ENCODE results near the gene ZNF263.
"Not testable (repeated sequence)": the region's sequence is repeated elsewhere in the genome, so short reads cannot be mapped to it uniquely, and the experiment has no call there.

ZNF263 gene

DNA sequence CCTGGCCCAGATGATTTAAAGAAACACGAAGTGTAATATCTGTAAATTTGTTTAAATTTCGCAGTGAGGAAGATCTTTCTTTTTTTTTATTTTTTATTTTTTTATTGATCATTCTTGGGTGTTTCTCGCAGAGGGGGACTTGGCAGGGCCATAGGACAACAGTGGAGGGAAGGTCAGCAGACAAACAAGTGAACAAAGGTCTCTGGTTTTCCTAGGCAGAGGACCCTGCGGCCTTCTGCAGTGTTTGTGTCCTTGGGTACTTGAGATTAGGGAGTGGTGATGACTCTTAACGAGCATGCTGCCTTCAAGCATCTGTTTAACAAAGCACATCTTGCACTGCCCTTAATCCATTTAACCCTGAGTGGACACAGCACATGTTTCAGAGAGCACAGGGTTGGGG lies 12.6 kb upstream of the ZNF263 start:
- DNase-seq: not testable (repeated sequence)

DNA sequence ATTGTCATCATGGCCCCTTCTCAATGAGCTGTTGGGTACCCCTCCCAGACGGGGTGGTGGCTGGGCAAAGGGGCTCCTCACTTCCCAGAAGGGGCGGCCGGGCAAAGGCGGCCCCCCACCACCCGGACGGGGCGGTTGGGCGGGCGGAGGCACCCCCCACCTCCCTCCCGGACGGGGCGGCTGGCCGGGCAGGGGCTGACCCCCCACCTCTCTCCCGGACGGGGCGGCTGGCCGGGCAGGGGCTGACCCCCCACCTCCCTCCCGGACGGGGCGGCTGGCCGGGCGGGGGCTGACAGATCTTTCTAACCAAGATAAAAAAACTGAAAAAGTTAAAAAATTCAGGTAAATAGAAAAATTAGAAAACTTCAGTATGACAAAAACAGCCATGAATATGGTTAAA lies 12.0 kb upstream of the ZNF263 start:
- not testable (repeated sequence) for DNase-seq

DNA sequence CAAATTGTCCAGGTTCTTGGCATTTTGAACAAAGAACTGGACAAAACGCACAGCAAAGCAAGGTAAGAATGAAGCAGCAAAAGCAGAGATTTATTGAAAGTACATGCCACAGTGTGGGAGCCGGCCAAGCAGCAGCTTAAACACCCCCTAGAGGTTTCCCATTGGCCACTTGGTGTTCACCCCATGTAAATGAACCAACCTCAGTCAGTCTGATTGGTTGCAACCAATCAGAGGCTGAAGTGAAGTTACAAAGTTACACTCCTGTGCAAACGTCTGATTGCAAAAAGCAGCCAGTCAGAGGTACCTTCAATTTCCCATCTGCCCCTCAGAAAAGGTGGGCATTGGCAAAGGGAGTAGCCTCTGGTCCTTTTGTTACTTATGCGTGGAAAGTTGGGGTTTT lies 8.8 kb upstream of the ZNF263 start:
- DNase-seq: no peak

DNA sequence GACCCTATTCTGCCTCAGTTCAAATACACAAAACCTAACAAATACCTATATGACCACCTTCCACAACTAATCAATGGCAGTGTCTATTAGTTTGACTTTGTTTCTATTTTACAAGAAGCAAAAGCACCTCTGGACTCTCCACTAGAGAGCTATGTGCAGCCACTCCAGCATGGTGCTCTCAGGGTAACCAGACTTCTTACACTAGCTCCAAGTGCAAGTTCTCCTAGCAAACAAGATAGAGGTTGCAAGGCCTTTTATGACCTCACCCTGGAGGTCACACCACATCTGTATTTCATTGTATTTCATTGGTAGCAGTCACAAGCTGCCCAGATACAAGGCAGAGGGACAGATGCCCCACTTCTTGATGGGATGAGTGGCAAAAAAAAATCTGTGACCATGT lies 8.3 kb upstream of the ZNF263 start:
- DNase-seq: no peak

DNA sequence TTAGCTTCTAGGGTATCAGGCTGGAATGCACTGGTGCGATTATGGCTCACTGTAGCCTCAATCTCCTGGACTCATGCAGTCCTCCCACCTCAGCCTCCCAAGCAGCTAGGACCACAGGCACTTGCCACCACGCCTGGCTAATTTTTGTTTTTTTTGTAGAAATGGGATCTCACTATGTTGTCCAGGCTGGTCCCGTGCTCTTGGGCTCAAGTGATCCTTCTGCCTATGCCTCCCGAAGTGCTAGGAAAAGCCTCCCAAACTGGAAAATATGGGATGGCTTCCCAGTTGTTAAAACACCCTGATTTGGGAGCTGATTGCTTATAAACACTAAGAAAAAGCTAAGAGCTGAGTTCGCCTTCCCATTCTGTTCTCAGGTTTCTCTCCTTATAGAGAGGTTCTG lies 6.6 kb upstream of the ZNF263 start:
- DNase-seq: no peak

DNA sequence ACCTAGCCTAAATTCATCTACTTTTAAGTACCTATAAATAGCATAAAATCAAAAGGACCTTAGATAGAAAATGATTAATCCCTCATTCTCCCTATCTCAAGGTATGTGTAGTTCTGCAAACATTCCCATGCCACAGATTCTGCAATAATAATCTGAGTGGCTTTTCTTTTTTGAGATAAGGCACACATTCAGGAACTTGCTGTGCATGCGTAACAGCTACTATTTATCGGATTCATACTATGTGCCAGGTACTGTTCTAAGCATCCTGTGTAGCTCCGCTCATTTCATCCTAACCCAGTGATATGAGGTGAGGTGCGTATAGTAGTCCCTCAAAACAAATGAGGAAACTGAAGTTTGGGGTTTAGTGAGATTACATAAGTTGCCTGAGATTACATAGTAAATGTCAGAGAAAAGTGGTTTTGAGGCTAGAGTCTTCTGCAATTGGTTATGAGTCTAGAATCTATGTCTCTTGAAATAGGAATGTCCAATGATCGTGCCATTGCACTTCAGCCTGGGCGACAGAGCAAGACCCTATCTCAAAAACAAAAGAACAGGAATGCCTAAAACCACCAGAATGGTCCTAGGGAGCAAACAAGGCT lies 2.0 kb upstream of the ZNF263 start:
- DNase-seq: no peak

DNA sequence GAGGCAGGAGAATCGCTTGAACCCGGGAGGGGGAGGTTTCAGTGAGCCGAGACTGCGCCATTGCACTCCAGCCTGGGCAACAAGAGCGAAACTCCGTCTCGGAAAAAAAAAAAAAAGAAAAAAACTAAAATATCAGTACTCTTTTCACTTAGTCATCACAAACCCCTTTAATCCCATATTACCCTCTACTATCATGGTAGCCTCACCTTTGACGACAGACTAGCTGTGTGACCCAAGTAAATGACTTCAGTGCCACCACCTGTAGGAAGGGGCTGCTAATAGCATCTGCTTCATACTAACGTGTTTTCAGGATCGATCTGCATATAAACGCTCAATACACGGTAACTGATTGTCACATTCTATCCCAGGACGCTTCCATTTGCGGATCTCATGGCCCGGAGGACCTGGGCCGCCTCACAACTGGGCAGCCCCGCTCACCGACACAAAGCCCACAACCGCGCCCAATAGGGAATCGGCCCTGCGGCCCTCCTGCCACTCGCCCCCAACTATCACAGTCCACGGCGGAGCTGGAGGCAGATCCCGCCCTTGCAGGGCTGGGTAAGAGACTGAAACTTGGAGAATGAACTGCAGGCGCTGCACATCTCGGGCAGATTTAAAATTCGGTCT lies 1.1 kb upstream of the ZNF263 start:
- no peak for DNase-seq

DNA sequence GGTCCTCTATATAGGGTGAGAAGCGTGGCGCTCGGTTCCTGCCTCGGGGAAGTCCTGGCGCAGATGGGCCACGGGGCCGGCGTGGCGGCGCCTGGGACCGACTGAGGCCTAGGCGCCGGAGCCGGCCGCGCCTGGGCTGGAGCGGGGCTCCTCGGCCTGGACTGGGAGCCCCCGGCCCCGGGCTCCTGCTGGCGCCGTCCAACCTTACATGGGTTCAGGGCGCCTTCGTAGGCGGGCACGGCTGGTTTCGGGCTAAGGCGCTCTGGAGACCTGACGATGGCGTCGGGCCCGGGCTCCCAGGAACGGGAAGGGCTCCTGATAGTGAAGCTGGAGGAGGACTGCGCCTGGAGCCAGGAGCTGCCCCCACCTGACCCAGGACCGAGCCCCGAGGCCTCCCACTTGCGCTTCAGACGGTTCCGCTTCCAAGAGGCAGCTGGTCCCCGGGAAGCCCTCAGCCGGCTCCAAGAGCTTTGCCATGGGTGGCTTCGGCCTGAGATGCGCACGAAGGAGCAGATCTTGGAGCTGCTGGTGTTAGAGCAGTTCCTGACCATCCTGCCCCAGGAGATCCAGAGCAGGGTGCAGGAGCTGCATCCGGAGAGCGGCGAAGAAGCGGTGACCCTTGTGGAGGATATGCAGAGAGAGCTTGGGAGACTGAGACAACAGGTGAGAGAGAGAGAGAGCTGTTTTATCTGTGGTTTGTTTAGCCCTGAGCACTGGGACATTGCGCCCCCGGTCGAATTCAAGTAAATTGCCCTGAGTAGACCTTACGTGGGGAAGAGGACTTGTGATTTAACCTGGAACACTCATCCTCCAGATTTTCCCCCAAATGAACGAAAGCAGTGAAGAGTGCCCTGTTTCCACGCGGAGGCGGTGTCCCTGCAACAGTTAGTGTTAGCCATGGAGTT lies 504 bp downstream of the ZNF263 start:
- DNase-seq: no peak

DNA sequence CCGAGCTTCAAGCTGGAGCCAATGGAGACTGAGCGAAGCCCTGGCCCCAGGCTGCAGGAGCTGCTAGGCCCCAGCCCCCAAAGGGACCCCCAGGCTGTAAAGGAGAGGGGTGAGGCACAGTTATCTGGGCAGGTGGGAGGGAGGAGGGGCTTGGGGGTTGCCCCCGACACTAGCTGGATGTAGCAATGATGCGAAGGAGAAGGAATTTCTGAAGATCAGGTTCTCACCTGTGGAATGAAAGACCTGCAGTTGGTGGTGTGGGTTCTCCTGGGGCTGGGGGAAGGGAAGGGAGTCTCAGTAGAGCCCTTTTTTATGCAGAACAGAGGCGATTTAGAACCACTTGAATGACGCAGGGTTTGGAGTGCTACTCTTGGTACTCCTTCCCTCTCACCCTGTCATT lies 1.8 kb downstream of the ZNF263 start:
- no peak for DNase-seq

DNA sequence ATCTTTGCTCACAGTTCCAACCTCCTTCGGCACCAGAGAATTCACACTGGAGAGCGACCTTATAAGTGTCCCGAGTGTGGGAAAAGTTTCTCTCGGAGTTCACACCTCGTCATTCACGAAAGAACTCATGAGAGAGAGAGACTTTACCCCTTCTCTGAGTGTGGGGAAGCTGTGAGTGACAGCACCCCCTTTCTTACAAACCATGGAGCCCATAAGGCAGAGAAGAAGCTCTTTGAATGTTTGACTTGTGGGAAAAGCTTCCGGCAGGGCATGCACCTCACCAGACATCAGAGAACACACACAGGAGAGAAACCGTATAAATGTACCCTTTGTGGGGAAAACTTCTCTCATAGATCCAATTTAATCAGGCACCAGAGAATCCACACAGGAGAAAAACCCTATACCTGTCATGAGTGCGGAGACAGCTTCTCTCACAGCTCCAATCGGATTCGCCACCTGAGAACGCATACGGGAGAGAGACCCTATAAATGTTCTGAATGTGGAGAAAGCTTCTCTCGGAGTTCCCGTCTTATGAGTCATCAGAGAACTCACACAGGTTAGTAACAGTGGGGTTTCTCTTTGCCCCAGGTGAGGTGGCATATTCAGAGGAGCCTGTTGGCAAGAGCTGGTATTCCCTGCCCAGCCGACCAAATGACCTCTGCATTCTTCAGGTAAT lies 6.8 kb downstream of the ZNF263 start:
- no peak for DNase-seq

DNA sequence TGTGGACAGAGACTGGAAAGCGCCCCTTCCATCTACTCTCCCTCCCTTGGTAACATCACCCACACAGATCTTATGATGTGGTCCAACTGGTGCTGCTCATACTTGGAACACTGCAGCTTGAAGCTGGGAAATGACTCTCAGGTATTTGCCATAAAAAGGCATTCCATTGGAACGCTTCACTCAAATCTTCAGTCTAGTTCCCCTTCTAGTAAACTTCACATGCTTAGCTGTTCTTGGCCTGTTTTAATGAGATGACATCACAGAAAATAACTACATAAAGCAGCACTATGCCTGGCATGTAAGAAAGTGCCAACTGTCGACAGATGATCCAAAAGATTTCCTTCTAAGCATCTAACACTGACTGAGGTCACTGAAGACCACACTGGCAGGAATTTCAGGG lies 9.3 kb downstream of the ZNF263 start:
- DNase-seq: no peak

DNA sequence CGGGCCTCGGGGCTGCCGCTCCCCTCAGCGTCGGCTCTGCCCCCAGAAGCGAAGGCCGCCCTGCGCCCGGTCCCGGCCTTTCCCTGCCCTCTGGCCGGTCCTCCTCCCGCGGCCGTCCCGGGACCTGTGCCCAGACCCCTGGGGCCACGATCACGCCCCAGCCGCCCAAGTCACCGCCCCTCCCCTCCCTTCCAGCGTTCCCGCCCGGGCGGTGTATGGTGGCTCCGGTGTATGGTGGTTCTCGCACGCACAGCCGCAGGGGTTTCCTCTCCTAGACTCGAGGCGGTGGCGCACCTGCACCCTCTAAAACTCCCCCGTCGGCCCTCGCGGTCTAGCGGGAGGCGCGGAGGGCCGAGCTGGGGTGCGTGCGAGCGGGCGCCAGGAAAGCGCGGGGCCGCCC lies 11.9 kb downstream of the ZNF263 start:
- DNase-seq: no peak

DNA sequence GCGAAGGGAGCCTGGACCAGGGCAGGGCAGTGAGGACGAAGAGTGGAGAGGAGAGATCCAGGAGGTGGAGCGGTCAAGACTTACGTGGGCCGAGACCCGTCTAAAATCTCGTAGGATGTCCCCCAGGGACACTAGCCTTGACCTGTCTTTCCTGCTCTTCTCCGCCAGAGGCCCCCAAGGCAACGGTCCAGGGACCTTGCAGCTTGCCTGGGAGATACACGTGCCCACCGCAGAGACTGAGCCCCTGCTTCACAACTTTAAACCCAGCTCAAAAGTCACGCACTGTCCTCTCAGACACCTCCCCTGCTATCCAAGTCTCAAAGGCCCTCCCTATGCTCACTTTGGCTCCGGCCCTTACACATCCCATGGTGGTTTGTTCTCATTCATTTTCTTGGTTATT lies 12.5 kb downstream of the ZNF263 start:
- no peak for DNase-seq

DNA sequence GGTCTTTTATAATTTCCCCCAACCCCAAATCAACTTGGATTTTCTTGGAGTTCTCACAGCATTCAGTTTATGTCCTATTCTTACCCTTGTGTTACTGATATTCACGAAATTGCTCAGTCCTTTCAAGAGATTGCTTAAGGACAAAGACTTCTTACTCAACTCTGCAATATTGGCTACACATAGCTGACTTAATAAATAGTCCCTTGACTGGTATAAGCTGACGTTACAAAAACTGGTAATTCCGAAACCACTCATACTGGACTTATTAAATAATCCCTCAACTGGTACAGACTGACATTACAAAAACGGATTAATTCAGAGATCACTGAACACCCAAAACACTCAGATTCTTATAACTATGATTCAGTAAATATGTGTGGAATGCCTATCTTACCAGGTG lies 21.1 kb downstream of the ZNF263 start:
- DNase-seq: no peak

DNA sequence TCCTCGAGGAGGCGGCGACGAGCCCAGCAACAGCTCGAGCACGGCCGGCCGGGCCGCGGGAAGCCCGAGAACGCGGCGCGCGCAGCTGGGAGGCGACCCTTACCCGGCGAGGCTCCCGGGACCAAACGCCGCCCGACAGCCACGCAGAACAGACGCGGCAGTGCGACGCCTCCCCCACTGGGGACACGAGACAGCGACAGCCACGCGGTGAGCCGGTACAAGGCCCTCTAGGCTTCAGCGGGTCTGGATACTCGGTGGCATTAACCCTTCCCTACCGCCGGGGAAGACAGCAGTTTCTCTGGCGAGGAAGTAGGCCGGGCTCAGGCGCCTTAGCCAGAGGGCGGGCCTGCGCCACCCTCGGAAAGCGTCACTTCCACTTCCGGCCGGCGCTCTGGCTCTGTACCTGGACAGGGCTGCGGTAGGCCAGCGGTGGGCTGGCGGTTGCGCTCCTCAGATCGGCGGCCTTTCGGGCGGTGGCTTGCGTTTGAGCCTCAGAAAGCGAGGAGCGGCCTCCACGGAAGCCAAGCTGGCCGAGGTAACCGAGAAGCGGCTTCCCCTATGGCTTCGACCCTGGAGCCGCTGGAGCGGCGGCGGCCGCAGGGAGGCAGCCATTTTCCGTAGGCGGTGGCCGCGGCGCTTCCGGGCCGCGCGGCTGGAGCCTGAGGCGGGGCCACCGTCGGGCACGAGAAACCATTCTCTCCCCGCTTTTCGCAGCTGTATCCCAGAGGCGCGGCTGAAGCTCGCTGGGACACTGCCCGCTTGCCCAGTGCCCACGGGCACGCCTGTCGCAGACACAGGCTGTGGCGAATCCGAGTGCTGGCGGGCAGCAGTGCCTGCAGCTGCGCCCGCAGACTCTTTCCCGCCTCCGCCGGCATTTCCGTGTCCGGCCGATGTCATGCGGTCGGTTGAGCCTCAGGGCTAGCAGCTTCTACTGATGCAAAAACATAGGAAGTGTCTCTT lies 22.1 kb downstream of the ZNF263 start, which contains the start of the genes TIGD7 and ZNF75A:
Gene TIGD7 (minus strand): TSS at position 322 of the 960 bp plus-strand sequence. CDS start 4,816 bp downstream, outside the sequence.
Gene ZNF75A (plus strand): TSS at position 389 of the 960 bp plus-strand sequence. CDS start 2,932 bp downstream, outside the sequence.
- no peak for DNase-seq

DNA sequence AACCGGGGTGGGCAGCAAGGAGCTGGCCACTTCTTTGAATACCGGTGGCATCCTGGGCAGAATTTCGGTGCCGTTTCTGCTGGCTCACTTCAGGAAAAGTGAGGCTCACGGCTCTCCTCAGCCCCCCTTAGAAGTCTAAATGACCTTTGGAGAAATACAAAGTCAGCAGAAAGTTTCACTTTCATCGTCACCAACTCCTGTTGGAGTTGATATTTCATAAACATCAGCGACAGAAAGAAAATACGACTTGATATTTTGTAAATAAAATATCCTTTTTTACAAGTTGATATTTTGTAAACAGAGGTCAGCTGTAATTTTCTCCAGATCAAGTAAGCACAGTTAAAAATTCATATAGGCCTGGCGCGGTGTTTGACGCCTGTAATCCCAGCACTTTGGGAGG lies 22.8 kb downstream of the ZNF263 start:
- DNase-seq: no peak

DNA sequence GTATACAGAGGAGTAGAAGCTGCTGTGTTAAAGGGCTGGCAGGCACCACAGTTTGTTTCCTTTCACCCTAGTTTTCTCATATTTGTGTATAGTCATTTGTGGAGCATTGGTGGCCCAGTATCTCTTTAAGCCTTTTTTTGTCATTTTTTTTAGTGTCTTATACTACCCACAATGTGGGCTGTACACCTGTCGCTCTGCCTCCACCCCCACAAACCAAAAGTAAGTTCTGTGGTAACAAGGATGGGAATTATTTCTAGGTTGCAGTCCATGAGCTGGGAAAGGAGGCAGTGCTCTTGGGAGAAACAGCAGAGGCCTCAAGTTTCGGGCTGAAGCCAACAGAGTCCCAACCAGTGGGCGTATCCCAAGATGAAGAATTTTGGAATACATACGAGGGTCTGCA lies 28.2 kb downstream of the ZNF263 start:
- no peak for DNase-seq

DNA sequence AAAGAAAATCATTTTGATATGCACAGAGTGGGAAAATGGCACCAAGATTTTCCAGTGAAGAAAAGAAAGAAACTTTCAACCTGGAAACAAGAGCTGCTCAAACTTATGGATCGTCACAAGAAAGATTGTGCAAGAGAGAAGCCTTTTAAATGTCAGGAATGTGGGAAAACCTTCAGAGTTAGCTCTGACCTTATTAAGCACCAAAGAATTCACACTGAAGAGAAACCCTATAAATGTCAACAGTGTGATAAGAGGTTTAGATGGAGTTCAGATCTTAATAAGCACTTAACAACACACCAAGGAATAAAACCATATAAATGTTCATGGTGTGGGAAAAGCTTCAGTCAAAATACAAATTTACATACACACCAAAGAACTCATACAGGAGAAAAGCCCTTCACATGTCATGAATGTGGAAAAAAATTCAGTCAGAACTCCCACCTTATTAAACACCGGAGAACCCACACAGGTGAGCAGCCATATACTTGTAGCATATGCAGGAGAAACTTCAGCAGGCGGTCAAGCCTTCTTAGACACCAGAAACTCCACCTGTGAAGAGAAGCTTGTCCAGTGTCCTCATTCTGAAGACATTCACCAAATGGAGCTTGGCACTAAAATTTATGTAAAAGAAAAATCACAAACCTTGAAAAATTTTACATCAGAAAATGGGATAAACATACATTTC lies 34.2 kb downstream of the ZNF263 start:
- DNase-seq: no peak

DNA sequence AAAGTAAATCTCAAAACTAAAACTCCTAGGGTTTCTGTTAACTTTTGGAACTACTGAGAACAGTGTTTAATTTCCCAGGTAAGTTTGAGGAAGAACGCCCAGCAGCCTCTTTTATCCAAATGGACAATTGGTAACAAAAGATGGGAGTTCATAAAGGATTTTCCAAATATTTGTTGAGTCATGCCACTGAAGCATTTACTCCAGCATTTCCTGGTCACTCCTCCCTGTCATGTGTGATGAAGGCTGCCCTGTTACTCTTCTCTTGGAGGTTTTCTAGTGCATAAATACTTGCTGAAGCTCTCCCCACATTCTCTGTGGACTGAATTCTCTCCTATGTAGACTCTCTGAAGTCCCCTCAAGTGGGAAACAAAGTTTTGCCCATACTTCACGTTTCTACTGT lies 38.5 kb downstream of the ZNF263 start:
- DNase-seq: no peak

DNA sequence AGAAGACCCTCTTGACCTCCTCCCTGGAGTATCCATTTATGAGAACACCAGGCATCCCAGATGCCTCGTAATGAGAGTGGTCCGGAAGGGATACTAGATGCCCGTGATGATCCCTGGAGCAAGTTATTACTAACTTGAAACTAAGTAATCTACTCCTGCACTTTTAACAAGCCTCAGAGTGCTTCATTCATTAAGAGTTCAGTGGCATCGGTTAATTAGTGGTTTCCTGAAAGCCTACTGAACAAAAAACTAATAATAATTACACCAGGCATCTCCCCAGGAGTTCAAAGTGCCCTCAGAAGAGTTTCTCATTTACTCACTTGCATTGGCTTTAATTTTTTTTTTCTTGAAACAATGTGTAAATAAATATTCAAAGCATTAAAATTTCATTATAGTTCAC lies 44.2 kb downstream of the ZNF263 start:
- no peak for DNase-seq

DNA sequence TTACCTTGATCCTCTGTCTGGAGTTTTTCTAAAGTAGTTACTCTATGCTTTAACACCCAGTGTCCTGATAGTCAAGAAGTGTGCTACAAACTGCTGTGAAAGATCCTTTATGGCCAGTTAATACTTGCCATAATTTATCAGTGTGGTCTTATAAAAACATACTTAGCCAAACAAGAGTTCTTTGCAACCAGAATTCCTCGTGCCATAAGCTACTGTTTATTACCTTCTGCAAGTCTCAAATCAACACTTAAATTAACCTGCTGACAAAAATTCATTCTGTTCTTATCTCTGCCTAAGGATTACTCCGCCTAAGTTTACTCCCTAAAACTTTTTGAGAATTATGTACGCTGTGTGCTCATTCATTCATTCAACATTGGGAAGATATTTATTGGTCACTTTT lies 44.8 kb downstream of the ZNF263 start:
- DNase-seq: no peak

DNA sequence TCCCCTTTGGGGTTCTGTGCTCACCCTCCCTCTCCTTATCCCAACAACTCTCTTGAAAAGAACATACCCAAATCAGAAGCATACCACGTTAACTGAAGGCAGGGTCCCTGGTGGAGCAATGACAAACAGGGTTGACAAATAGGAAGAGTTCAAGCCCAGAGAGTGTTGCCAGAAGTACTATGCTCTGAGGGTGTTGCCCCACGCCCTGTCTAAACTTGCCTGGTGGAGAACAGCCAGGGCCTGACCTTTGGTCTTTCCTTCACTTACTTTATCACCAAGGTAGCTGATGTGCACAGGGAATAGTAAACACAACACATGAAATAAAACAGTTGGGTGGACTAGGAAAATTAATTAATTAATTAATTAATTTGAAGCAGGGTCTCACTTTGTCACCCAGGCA lies 45.4 kb downstream of the ZNF263 start:
- no peak for DNase-seq

Measured in NCI-H1048 (cell line).